Measurements from ENCODE around the gene CRADD.
"Not testable (repeated sequence)": the region's sequence is repeated elsewhere in the genome, so short reads cannot be mapped to it uniquely, and the experiment has no call there.

Gene CRADD

GRCh38 chr12:93850481-93851256, 173.5 kb downstream of the CRADD start:
- no peak for DNase-seq

GRCh38 chr12:93851257-93851671, 174.1 kb downstream of the CRADD start:
- DNase-seq = no peak

- no peak for DNase-seq
Measured at GRCh38 chr12:93852173-93852591, 175.0 kb downstream of the CRADD start.

GRCh38 chr12:93853698-93854478, 176.7 kb downstream of the CRADD start:
- DNase-seq = no peak

- no peak for DNase-seq
Measured at GRCh38 chr12:93855261-93855660, 178.1 kb downstream of the CRADD start.

GRCh38 chr12:93856611-93857010, 179.4 kb downstream of the CRADD start:
- no peak for DNase-seq

- no peak for DNase-seq
Measured at GRCh38 chr12:93857279-93857938, 180.2 kb downstream of the CRADD start.

GRCh38 chr12:93857991-93858447, 180.8 kb downstream of the CRADD start:
- DNase-seq = no peak

- no peak for DNase-seq
Measured at GRCh38 chr12:93860668-93861373, 183.6 kb downstream of the CRADD start.

GRCh38 chr12:93862424-93862823, 185.2 kb downstream of the CRADD start:
- DNase-seq = no peak

- no peak for DNase-seq
Measured at GRCh38 chr12:93865751-93866150, 188.6 kb downstream of the CRADD start.

GRCh38 chr12:93868771-93869170, 191.6 kb downstream of the CRADD start:
- DNase-seq = no peak

- DNase-seq = no peak
Measured at GRCh38 chr12:93870020-93870795, 193.0 kb downstream of the CRADD start.

- DNase-seq = not testable (repeated sequence)
Measured at GRCh38 chr12:93871566-93871965, 194.4 kb downstream of the CRADD start.

- no peak for DNase-seq
Measured at GRCh38 chr12:93873561-93873960, 196.4 kb downstream of the CRADD start.

- no peak for DNase-seq
Measured at GRCh38 chr12:93875157-93875556, 198.0 kb downstream of the CRADD start.

- no peak for DNase-seq
Measured at GRCh38 chr12:93876360-93876759, 199.2 kb downstream of the CRADD start.

- DNase-seq = no peak
Measured at GRCh38 chr12:93877446-93877845, 200.3 kb downstream of the CRADD start.

GRCh38 chr12:93879476-93880421, 202.6 kb downstream of the CRADD start:
- no peak for DNase-seq

GRCh38 chr12:93880853-93881522, 203.8 kb downstream of the CRADD start:
- no peak for DNase-seq
